DND-41 (cell line): ENCODE data around the gene FAM98A.

Experiments used
- ATAC-seq: fragments of 200-7000 bp; cut with Tn5 transposase; 3 replicates; pipeline ENCODE4 v1.9.1; 2021; ENCODE audit warnings: low read depth; ENCODE audit not compliant: insufficient read depth
- DNase-seq: peaks from one replicate; pipeline ENCODE4 v3.0.0-alpha.2; 2020
- H2AFZ ChIP-seq: 2 replicates; pipeline ENCODE4 v1.6.0; 2012; ENCODE audit warnings: low read depth, low read length
- H3K27ac ChIP-seq: 2 replicates; pipeline ENCODE4 v1.5.1; 2012; ENCODE audit warnings: low read length, inconsistent platforms
- H3K27me3 ChIP-seq: fragments of 200-600 bp; sonication (generic); 2 replicates; pipeline ENCODE4 v1.6.0; 2012; ENCODE audit warnings: low read length, mild to moderate bottlenecking, inconsistent platforms; ENCODE audit not compliant: insufficient read depth, poor library complexity
- H3K36me3 ChIP-seq: 2 replicates; pipeline ENCODE4 v1.5.1; 2012; ENCODE audit warnings: low read length, inconsistent platforms; ENCODE audit not compliant: insufficient read depth
- H3K4me1 ChIP-seq: 2 replicates; pipeline ENCODE4 v1.5.1; 2012; ENCODE audit warnings: mild to moderate bottlenecking, low read length; ENCODE audit not compliant: insufficient read depth
- H3K4me2 ChIP-seq: 2 replicates; pipeline ENCODE4 v1.6.0; 2012; ENCODE audit warnings: mild to moderate bottlenecking, moderate library complexity, low read length, inconsistent platforms; ENCODE audit not compliant: insufficient read depth
- H3K4me3 ChIP-seq, 2 experiments: fragments of 200-600 bp in 1 of 2; shearing (Covaris generic) in 1 of 2; 2 replicates each; pipeline ENCODE4 v1.5.1; 2012 to 2016; ENCODE audit warnings: inconsistent platforms in 2 of 2, low read length in 2 of 2, mild to moderate bottlenecking in 2 of 2, low read depth in 1 of 2, moderate library complexity in 1 of 2
- H3K79me2 ChIP-seq: 2 replicates; pipeline ENCODE4 v1.6.0; 2012; ENCODE audit warnings: low read length, inconsistent platforms; ENCODE audit not compliant: insufficient read depth
- H3K9ac ChIP-seq: 2 replicates; pipeline ENCODE4 v1.6.0; 2012; ENCODE audit warnings: low read depth, mild to moderate bottlenecking, inconsistent platforms, low read length, moderate library complexity
- H3K9me3 ChIP-seq: 2 replicates; pipeline ENCODE4 v1.5.1; 2012; ENCODE audit warnings: low read length, moderate library complexity, mild to moderate bottlenecking, inconsistent platforms; ENCODE audit not compliant: insufficient read depth, severe bottlenecking
- H4K20me1 ChIP-seq: 2 replicates; pipeline ENCODE4 v1.6.0; 2012; ENCODE audit warnings: low read length; ENCODE audit not compliant: insufficient read depth
- EZH2 ChIP-seq: IDR thresholded peaks from 3 replicates; pipeline ENCODE4 v1.6.1; 2012; ENCODE audit warnings: borderline replicate concordance, low read depth, mild to moderate bottlenecking, moderate library complexity, low read length, inconsistent platforms; ENCODE audit not compliant: severe bottlenecking
- TF ChIP-seq, protein P1 (sequence below): IDR thresholded peaks from 2 replicates; pipeline ENCODE4 v1.5.1; 2012; ENCODE audit warnings: borderline replicate concordance, low read length, moderate library complexity, mild to moderate bottlenecking; ENCODE audit not compliant: poor library complexity, severe bottlenecking; ENCODE audit errors: extremely low read depth

FAM98A gene

DNA sequence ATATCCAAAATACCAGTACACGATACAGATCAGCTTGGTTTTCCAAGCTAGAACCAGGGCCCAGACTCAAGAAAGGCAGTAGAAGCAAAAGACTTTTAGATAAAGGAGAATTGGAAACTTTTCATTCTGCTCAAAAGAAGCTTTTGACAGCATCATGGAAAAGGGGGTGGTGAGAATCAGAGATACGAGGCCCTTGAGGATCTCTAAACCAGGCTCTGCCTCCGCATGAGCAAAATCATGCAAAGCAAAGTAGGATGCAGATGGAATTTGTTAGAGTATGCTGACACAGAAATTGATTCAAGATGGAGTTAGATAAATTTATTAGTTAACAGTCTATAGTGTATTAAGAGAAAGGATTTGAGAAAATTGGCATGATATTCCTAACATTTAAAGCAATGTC is 39.8 kb downstream of the FAM98A start:
- no peak overlapping the region for H3K4me2 ChIP-seq
- peaks cover 6% of the 10 kb centered on the region; the same call in 1 of the 2 replicates for H3K4me1 ChIP-seq
- H3K9me3 ChIP-seq: no peaks in the 10 kb centered on the region
- DNase-seq (no peak), ATAC-seq (no peak)
- H3K27me3 ChIP-seq: no peaks in the 10 kb centered on the region
- no peak overlapping the region for H3K4me3 ChIP-seq
- H3K9ac ChIP-seq: no peak overlapping the region
- no peak overlapping the region for H2AFZ ChIP-seq
- H3K36me3 ChIP-seq: no peaks in the 10 kb centered on the region
- no peaks in the 10 kb centered on the region for H3K79me2 ChIP-seq
- no peaks in the 10 kb centered on the region for H4K20me1 ChIP-seq
- TF ChIP-seq, protein P1, sequence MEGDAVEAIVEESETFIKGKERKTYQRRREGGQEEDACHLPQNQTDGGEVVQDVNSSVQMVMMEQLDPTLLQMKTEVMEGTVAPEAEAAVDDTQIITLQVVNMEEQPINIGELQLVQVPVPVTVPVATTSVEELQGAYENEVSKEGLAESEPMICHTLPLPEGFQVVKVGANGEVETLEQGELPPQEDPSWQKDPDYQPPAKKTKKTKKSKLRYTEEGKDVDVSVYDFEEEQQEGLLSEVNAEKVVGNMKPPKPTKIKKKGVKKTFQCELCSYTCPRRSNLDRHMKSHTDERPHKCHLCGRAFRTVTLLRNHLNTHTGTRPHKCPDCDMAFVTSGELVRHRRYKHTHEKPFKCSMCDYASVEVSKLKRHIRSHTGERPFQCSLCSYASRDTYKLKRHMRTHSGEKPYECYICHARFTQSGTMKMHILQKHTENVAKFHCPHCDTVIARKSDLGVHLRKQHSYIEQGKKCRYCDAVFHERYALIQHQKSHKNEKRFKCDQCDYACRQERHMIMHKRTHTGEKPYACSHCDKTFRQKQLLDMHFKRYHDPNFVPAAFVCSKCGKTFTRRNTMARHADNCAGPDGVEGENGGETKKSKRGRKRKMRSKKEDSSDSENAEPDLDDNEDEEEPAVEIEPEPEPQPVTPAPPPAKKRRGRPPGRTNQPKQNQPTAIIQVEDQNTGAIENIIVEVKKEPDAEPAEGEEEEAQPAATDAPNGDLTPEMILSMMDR: no peak
- no peak for TF ChIP-seq EZH2
- H3K27ac ChIP-seq: no peak overlapping the region

DNA sequence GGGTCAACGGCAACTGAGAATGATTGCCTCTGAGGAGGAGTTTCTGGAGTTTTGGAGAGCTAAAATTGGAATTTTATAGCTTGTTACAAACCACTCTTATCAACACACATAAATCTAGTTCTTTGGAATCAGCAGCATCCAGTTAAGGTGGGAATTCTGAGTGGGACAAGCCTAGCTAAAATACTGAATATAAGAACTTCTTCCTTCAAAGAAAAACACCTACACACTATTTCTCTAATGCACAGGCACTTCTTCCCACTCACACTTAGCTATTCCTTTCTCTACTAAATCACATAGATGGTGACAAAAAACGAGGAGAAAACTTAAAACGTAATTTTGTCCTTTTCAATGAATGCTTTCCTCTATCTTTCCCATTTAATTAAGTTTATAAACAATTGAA is 43.4 kb downstream of the FAM98A start:
- Histone ChIP-seq H3K4me3 (no peak overlapping the region), H3K4me2 (no peak overlapping the region), H3K27me3 (no peaks in the 10 kb centered on the region), H3K4me1 (peaks cover 6% of the 10 kb centered on the region; the same call in 1 of the 2 replicates), H3K36me3 (no peaks in the 10 kb centered on the region), H3K27ac (no peak overlapping the region), H3K9ac (no peak overlapping the region), H3K9me3 (no peaks in the 10 kb centered on the region), H2AFZ (no peak overlapping the region), H4K20me1 (no peaks in the 10 kb centered on the region), H3K79me2 (no peaks in the 10 kb centered on the region)
- ATAC-seq (no peak), DNase-seq (no peak)
- TF ChIP-seq, protein P1: no peak
- no peak for TF ChIP-seq EZH2

DNA sequence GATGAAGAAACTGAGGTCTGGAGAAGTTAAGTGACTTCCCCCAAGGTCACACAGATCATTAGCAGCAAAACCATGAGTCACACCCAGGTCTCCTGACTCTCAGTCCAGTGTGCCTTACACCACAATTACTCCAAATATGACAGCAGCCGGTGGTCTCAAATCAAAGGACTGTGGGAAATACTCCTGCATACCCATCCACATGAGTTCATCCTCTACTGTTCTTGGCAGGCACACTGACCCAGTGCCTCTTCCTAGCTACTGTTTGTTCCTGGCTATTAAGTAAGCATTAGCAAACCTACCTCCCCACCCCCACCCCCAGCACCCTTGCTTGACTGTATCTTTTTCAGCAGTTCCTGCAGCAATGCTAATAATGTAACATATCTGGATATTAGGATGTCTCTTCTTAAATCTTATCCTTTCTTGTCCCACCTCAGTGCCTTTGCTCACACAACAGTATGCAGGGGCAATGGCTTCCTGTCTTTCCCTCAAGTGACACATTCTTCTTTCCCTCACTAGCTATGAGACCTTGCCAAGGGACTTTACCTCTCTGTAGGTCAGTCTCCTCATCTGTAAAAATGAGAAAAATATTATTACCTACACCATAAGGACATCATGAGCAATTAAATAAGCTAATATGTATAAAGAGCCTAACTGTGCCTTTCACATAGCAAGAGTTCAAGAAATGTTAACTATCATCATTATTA is 46.2 kb downstream of the FAM98A start:
- peaks cover 6% of the 10 kb centered on the region; the same call in 1 of the 2 replicates for H3K4me1 ChIP-seq
- H3K36me3 ChIP-seq: no peaks in the 10 kb centered on the region

More for the DNA sequence above, 46.2 kb downstream of the FAM98A start:
- Histone ChIP-seq H3K9ac (no peak overlapping the region), H3K27ac (no peak overlapping the region), H3K79me2 (no peaks in the 10 kb centered on the region), H3K4me2 (no peak overlapping the region), H3K27me3 (no peaks in the 10 kb centered on the region), H4K20me1 (no peaks in the 10 kb centered on the region), H3K9me3 (no peaks in the 10 kb centered on the region), H3K4me3 (no peak overlapping the region), H2AFZ (no peak overlapping the region)
- TF ChIP-seq, protein P1: no peak
- no peak for TF ChIP-seq EZH2
- DNase-seq (no peak), ATAC-seq (no peak)
